WI38 (cell line): ENCODE results near the gene RGS16.

ENCODE experiments used
- H3K4me3 ChIP-seq: 2 replicates; pipeline ENCODE4 v1.5.1; 2011; ENCODE audit warnings: low read depth, mild to moderate bottlenecking, control low read depth, low read length
- TF ChIP-seq, protein P1 (sequence below): IDR thresholded peaks from 2 replicates; pipeline ENCODE4 v1.5.1; 2012; ENCODE audit warnings: low read depth, mild to moderate bottlenecking, control low read depth, low read length

Gene RGS16

DNA sequence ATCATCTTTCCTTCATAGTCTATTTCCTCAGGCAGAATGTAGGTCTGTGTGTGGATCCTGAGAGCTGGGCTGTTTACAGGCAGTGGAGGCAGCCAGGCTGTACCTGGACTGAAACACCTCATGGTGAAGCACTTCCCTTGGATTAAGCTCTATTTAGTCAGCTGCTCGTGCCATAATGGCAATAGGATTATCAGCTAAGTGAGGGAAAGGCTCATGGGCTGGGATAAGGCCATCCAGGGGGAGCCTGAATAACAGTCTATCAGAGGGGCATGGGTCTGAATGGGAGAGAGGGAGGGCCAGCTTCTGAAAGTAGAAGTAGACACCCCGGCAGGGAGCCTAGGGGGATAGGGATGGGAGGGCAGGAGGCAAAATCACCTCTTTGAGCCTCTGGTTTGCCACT is 23.5 kb downstream of the RGS16 start:
- TF ChIP-seq, protein P1, sequence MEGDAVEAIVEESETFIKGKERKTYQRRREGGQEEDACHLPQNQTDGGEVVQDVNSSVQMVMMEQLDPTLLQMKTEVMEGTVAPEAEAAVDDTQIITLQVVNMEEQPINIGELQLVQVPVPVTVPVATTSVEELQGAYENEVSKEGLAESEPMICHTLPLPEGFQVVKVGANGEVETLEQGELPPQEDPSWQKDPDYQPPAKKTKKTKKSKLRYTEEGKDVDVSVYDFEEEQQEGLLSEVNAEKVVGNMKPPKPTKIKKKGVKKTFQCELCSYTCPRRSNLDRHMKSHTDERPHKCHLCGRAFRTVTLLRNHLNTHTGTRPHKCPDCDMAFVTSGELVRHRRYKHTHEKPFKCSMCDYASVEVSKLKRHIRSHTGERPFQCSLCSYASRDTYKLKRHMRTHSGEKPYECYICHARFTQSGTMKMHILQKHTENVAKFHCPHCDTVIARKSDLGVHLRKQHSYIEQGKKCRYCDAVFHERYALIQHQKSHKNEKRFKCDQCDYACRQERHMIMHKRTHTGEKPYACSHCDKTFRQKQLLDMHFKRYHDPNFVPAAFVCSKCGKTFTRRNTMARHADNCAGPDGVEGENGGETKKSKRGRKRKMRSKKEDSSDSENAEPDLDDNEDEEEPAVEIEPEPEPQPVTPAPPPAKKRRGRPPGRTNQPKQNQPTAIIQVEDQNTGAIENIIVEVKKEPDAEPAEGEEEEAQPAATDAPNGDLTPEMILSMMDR: no peak
- no peak overlapping the region for H3K4me3 ChIP-seq

GRCh38 chr1:182575540-182576149 is 28.5 kb downstream of the RGS16 start:
- no peak overlapping the region for H3K4me3 ChIP-seq
- TF ChIP-seq, protein P1: no peak

DNA sequence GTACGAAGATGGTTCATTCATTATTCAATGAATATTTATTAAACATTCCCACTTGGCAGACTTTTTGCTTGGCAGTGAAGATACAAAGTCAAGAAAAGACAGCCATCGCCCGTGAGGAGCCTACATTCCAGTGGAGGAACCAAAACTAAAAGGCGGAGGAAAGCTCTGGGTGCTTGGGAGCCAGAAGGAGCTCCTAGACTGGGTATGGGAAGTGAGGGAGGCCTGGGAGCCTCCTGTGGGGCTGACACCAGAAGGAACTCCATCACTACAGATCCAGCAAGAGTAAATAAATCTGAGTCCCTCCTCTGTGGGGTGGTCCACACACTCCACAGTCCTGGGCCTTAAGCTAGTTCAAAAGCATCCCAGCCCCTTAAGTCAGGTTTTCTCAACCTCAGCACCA is 30.0 kb downstream of the RGS16 start:
- H3K4me3 ChIP-seq: no peak overlapping the region
- TF ChIP-seq, protein P1: no peak

DNA sequence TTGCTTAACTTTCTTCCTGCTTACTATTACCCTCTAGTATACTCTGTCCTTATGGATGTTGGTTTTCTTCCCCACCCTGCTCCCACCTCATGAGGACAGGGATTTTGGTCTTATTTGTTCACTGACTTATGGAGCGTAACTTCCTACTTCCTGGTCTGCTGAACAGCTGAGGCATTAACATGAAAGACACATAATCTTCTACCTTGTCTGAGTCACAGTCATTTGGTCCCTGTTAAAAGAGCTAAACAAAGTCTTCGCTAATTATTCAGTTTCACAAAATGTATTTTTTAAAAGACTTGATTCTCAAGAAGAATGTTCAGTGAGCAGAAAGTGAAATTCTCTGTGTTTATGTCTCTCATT is 33.6 kb downstream of the RGS16 start:
- TF ChIP-seq, protein P1: no peak
- H3K4me3 ChIP-seq: no peak overlapping the region

GRCh38 chr1:182569939-182570610 is 34.1 kb downstream of the RGS16 start:
- TF ChIP-seq, protein P1: no peak

GRCh38 chr1:182568647-182569284 is 35.4 kb downstream of the RGS16 start:
- TF ChIP-seq, protein P1: no peak

More at GRCh38 chr1:182569939-182570610, 34.1 kb downstream of the RGS16 start:
- H3K4me3 ChIP-seq: no peak overlapping the region

GRCh38 chr1:182567629-182568028 is 36.6 kb downstream of the RGS16 start:
- H3K4me3 ChIP-seq: no peak overlapping the region
- TF ChIP-seq, protein P1: no peak

More at GRCh38 chr1:182568647-182569284, 35.4 kb downstream of the RGS16 start:
- H3K4me3 ChIP-seq: no peak overlapping the region
